Measurements from ENCODE around the gene NGDN.

- no peak for TF ChIP-seq CTCF (IDR thresholded peaks at IDR 0.05)
- no peak for TF ChIP-seq POLR2A (IDR thresholded peaks at IDR 0.05)
Measured at GRCh38 chr14:23514644-23514957, 45.1 kb downstream of the NGDN start.
